ENCODE results near the gene USH1C. TPM values are rescaled to one million over a fixed set of nuclear protein-coding genes. Genes with fewer than 3 reads are reported as not detected.

The USH1C gene
- total RNA-seq, 1 donor from 2014 or later, result not detected

- DNase-seq (ENCODE audit: extremely low read depth, low read depth, low spot score), result no peak
Measured at GRCh38 chr11:17446482-17446881, 97.7 kb downstream of the USH1C start.

- DNase-seq (ENCODE audit: extremely low read depth, low read depth, low spot score), result no peak
Measured at GRCh38 chr11:17445240-17445795, 98.9 kb downstream of the USH1C start.

GRCh38 chr11:17443926-17444690, 100.1 kb downstream of the USH1C start:
- no peak for DNase-seq (ENCODE audit: extremely low read depth, low read depth, low spot score)

Other genes starting within 250 kb of the USH1C start
- gene NCR3LG1, start 192.6 kb downstream of the USH1C start, total RNA-seq, result 5.5 and 5.6 TPM in 2 replicates
- gene KCNJ11, start 155.8 kb downstream of the USH1C start, total RNA-seq, result 1.0 TPM in 1 of 2 replicates, not detected in the other
- not detected in 2 replicates for gene ABCC8, start 67.6 kb downstream of the USH1C start, total RNA-seq
- not detected in 2 replicates for gene OTOG, start 2.8 kb upstream of the USH1C start, total RNA-seq
- gene MYOD1, start 175.2 kb upstream of the USH1C start, total RNA-seq, result not detected in 2 replicates
- not detected in 2 replicates for gene KCNC1, start 190.4 kb upstream of the USH1C start, total RNA-seq